ENCODE data around the gene MDN1. TPM values are rescaled to one million over a fixed set of nuclear protein-coding genes. Genes with fewer than 3 reads are reported as not detected.

MDN1 gene
- total RNA-seq, 1 experiment from 2014 or later = 53.6 TPM

DNA sequence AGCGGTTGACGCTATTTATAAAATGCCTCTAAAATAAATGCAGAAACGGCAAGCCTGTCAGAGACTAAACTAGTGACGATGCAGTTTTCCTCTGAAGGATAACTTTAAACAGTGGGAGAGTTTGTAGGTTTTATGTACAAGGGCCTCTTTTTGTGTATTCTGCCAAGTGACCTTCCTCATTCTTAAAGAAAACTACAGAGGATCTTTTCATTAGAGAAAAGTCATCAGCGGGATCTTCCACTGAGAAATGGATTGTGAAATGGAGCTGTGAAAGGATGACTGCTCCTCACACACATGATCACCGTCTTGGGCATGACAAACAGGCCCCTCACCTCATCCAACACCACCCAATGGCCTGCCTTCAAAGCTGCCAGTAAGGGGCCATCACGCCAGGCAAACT is 92.1 kb downstream of the MDN1 start (continued):
- TF ChIP-seq POLR2AphosphoS5 (IDR thresholded peaks at IDR 0.05; ENCODE audit: low read depth, low read length) = no peak
- TF ChIP-seq MAX (IDR thresholded peaks at IDR 0.05) = no peak
- no peak for TF ChIP-seq ELF1 (IDR thresholded peaks at IDR 0.05; ENCODE audit: borderline replicate concordance, low read depth)
- TF ChIP-seq CEBPB (IDR thresholded peaks at IDR 0.05; ENCODE audit: low read depth) = no peak
- TF ChIP-seq POLR2A (IDR thresholded peaks at IDR 0.05; ENCODE audit: borderline replicate concordance, extremely low read depth, insufficient read depth, insufficient read length) = no peak
- TF ChIP-seq ZBTB33 (IDR thresholded peaks at IDR 0.05; ENCODE audit: extremely low read depth, insufficient replicate concordance, low read length) = no peak
- TF ChIP-seq TCF7L2 (IDR thresholded peaks at IDR 0.05; ENCODE audit: borderline replicate concordance, extremely low read depth, insufficient read depth, insufficient read length) = no peak
- TF ChIP-seq ATF3 (IDR thresholded peaks at IDR 0.05) = no peak
- no peak for TF ChIP-seq SIN3A (IDR thresholded peaks at IDR 0.05; ENCODE audit: low read depth)

- TF ChIP-seq CBX3 (IDR thresholded peaks at IDR 0.05; ENCODE audit: low read depth) = no peak
- DNase-seq (ENCODE audit: low read depth, low spot score) (no peak), ATAC-seq (no peak)
- no peak overlapping the region for H3K4me2 ChIP-seq (ENCODE audit: low read length)
- ChIA-PET RAD21 (ENCODE audit: low non-redundant PET in 1 of 2, low total read pairs in 2 of 2, uncharacterized antibody in 2 of 2, unreplicated experiment in 2 of 2) (no interaction called here), CTCF (no interaction called here), POLR2A (no interaction called here)
- no peaks in the 10 kb centered on the region for H4K20me1 ChIP-seq (ENCODE audit: insufficient read depth)
- no peaks in the 10 kb centered on the region for H3K27me3 ChIP-seq (ENCODE audit: insufficient read depth, low read length)
- H3K27ac ChIP-seq (ENCODE audit: low read depth, low read length) = no peak overlapping the region
- H2AFZ ChIP-seq (ENCODE audit: low read depth, low read length, poor library complexity, severe bottlenecking) = no peak overlapping the region
- H3K36me3 ChIP-seq (ENCODE audit: control insufficient read depth in 1 of 2, insufficient read depth in 2 of 2, low read length in 2 of 2) = peaks cover 55 to 62% of the 10 kb centered on the region in 2 experiments
- no peaks in the 10 kb centered on the region for H3K9me2 ChIP-seq (ENCODE audit: insufficient read depth)
- H3K9me3 ChIP-seq (ENCODE audit: control insufficient read depth in 1 of 2, insufficient read depth in 1 of 2, low read depth in 1 of 2, low read length in 2 of 2) = no peaks in the 10 kb centered on the region
- intact Hi-C loops (cut with micrococcal nuclease) = no loop called here
- no TSS peak for BruUV-seq (replicated peaks)
- H3K4me1 ChIP-seq (ENCODE audit: control insufficient read depth in 1 of 2, insufficient read depth in 2 of 2, low read length in 2 of 2) = no peaks in the 10 kb centered on the region
- peaks cover 1% of the 10 kb centered on the region; the same call in 1 of the 2 replicates for H3K79me2 ChIP-seq (ENCODE audit: insufficient read depth, low read length)
- H3K4me3 ChIP-seq (replicated peaks in 1 of 2; ENCODE audit: low read depth in 1 of 2, low read length in 2 of 2) = no peak overlapping the region
- no peak overlapping the region for H3K9ac ChIP-seq (ENCODE audit: low read length)
Measured at GRCh38 chr6:89724981-89725380, 94.6 kb downstream of the MDN1 start.
